Measurements from ENCODE around the gene NAALADL2.
"Not testable (repeated sequence)": the region's sequence is repeated elsewhere in the genome, so short reads cannot be mapped to it uniquely, and the experiment has no call there.

Gene NAALADL2

GRCh38 chr3:175340338-175341015 lies 481.3 kb downstream of the NAALADL2 start:
- Histone ChIP-seq H3K4me3 (ENCODE audit: low read depth, low read length) (no peak overlapping the region), H3K9ac (ENCODE audit: low read depth, low read length) (no peak overlapping the region), H3K4me1 (ENCODE audit: control insufficient read depth, insufficient read depth, low read length) (peaks cover 3% of the 10 kb centered on the region), H3K36me3 (ENCODE audit: control insufficient read depth, insufficient read depth, low read length) (no peaks in the 10 kb centered on the region), H3K9me3 (ENCODE audit: control insufficient read depth, insufficient read depth, low read length) (no peaks in the 10 kb centered on the region), H3K27me3 (ENCODE audit: control insufficient read depth, insufficient read depth, low read length) (no peaks in the 10 kb centered on the region)

DNA sequence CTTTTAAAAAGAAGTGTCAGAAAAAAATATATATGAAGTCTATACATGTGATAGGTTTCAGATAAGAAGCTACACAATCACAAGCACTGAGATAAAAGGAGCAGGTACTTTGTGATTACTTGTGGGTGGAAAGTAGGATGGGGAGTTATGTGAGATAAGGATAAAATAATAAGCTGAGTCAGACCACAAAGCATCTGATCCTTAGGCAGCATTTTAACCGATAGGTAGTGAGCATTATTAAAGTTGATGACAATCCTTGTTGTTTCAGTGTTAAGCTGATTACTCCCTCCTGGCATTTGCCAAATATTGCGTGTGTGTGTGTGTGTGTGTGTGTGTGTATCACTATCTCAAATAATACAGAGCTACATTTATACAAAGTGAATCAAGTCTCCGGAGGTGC lies 483.1 kb downstream of the NAALADL2 start:
- H3K27me3 ChIP-seq (ENCODE audit: control insufficient read depth, insufficient read depth, low read length), result no peaks in the 10 kb centered on the region
- peaks cover 3% of the 10 kb centered on the region for H3K4me1 ChIP-seq (ENCODE audit: control insufficient read depth, insufficient read depth, low read length)
- no peak overlapping the region for H3K4me3 ChIP-seq (ENCODE audit: low read depth, low read length)
- no peak overlapping the region for H3K9ac ChIP-seq (ENCODE audit: low read depth, low read length)
- H3K36me3 ChIP-seq (ENCODE audit: control insufficient read depth, insufficient read depth, low read length), result no peaks in the 10 kb centered on the region
- H3K9me3 ChIP-seq (ENCODE audit: control insufficient read depth, insufficient read depth, low read length), result no peaks in the 10 kb centered on the region

GRCh38 chr3:175343946-175344345 lies 484.8 kb downstream of the NAALADL2 start:
- H3K36me3 ChIP-seq (ENCODE audit: control insufficient read depth, insufficient read depth, low read length), result no peaks in the 10 kb centered on the region
- H3K4me3 ChIP-seq (ENCODE audit: low read depth, low read length), result no peak overlapping the region
- no peaks in the 10 kb centered on the region for H3K27me3 ChIP-seq (ENCODE audit: control insufficient read depth, insufficient read depth, low read length)
- H3K9me3 ChIP-seq (ENCODE audit: control insufficient read depth, insufficient read depth, low read length), result no peaks in the 10 kb centered on the region
- no peaks in the 10 kb centered on the region for H3K4me1 ChIP-seq (ENCODE audit: control insufficient read depth, insufficient read depth, low read length)
- H3K9ac ChIP-seq (ENCODE audit: low read depth, low read length), result no peak overlapping the region

DNA sequence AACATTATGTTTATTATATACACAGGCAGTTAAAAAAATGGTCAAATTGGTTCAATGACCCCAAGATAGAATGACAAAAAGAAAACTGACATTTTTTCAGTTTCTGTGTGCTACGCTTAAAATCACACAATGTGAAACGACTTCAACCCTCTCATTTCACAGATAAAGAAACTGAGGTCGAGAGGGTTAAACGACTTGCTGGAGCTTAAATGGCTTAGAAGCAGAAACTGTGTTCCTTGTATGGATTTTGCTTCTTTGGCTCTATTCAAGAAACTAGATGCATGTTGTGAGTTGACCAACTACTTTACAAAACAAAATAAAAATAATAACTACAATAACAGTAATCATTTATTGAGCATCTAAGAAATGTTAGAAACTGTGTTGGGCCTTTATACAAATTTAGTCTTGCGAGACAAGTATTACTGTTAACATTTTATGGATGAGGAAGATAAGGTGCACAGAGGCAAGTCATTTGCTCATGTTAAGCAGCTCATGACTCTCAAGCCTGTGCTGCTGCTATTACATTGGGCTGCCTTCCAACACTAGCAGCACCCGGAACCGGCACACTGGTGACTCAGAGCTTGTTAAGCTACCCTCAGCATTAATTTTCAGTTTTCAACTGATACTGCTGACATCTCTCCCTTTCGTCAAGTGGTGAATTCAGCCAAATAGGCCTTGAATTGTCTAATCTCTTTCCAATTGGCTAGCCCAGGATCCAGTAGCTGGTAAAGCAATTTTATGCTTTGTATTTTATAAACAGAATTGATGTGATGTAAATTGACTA lies 487.6 kb downstream of the NAALADL2 start:
- H3K4me3 ChIP-seq (ENCODE audit: low read depth, low read length), result no peak overlapping the region
- H3K9me3 ChIP-seq (ENCODE audit: control insufficient read depth, insufficient read depth, low read length), result no peaks in the 10 kb centered on the region
- no peaks in the 10 kb centered on the region for H3K36me3 ChIP-seq (ENCODE audit: control insufficient read depth, insufficient read depth, low read length)
- no peaks in the 10 kb centered on the region for H3K4me1 ChIP-seq (ENCODE audit: control insufficient read depth, insufficient read depth, low read length)
- no peak overlapping the region for H3K9ac ChIP-seq (ENCODE audit: low read depth, low read length)
- no peaks in the 10 kb centered on the region for H3K27me3 ChIP-seq (ENCODE audit: control insufficient read depth, insufficient read depth, low read length)

DNA sequence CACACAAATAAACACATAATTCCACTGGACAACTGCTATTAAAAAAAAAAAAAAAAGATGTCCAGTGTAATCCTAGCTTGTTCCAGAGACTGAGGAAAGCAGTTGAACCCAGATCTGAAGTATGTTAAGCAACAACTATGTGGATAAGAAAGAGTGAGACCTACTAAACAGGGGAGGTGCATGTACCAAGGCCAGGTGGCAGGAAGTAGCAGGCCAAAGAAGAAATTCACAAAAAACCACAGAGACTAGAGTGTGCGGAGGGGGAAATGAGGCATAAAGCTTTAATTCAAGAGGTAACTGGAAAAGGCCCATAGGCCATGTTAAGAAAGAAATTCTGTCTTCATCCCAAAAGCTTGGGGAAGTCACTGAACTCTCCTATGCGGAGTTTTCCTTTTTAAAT lies 490.0 kb downstream of the NAALADL2 start:
- Histone ChIP-seq H3K36me3 (ENCODE audit: control insufficient read depth, insufficient read depth, low read length) (no peaks in the 10 kb centered on the region), H3K9ac (ENCODE audit: low read depth, low read length) (no peak overlapping the region)

GRCh38 chr3:175355801-175356335 lies 496.7 kb downstream of the NAALADL2 start:
- Histone ChIP-seq H3K36me3 (ENCODE audit: control insufficient read depth, insufficient read depth, low read length) (no peaks in the 10 kb centered on the region), H3K9me3 (ENCODE audit: control insufficient read depth, insufficient read depth, low read length) (no peaks in the 10 kb centered on the region), H3K4me3 (ENCODE audit: low read depth, low read length) (no peak overlapping the region), H3K4me1 (ENCODE audit: control insufficient read depth, insufficient read depth, low read length) (no peaks in the 10 kb centered on the region), H3K27me3 (ENCODE audit: control insufficient read depth, insufficient read depth, low read length) (no peaks in the 10 kb centered on the region), H3K9ac (ENCODE audit: low read depth, low read length) (no peak overlapping the region)

More for the DNA sequence above, 490.0 kb downstream of the NAALADL2 start:
- no peak overlapping the region for H3K4me3 ChIP-seq (ENCODE audit: low read depth, low read length)
- H3K9me3 ChIP-seq (ENCODE audit: control insufficient read depth, insufficient read depth, low read length), result no peaks in the 10 kb centered on the region
- H3K4me1 ChIP-seq (ENCODE audit: control insufficient read depth, insufficient read depth, low read length), result no peaks in the 10 kb centered on the region
- H3K27me3 ChIP-seq (ENCODE audit: control insufficient read depth, insufficient read depth, low read length), result no peaks in the 10 kb centered on the region

DNA sequence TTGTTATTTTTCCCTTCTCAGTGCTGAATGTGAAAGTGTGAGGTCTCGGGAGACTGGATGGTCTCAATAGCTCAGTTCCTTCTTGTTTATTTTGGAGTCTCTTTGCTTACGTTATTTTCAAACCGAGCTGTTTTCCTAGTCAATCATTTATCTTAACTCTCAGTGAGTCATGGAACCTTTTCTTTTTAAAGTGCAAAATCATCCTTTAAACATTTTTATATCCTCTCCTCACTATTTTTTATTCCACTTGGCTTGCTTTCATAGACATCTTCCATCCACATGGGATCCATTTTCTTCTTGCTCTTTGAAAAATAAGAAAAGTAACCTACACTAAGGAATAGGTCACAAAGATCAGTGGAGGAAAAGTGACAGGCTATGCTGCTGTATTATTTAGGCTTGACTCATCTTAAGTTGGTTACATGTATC lies 497.8 kb downstream of the NAALADL2 start:
- Histone ChIP-seq H3K36me3 (ENCODE audit: control insufficient read depth, insufficient read depth, low read length) (no peaks in the 10 kb centered on the region), H3K4me3 (ENCODE audit: low read depth, low read length) (no peak overlapping the region), H3K9me3 (ENCODE audit: control insufficient read depth, insufficient read depth, low read length) (no peaks in the 10 kb centered on the region), H3K9ac (ENCODE audit: low read depth, low read length) (no peak overlapping the region), H3K27me3 (ENCODE audit: control insufficient read depth, insufficient read depth, low read length) (no peaks in the 10 kb centered on the region), H3K4me1 (ENCODE audit: control insufficient read depth, insufficient read depth, low read length) (no peaks in the 10 kb centered on the region)

DNA sequence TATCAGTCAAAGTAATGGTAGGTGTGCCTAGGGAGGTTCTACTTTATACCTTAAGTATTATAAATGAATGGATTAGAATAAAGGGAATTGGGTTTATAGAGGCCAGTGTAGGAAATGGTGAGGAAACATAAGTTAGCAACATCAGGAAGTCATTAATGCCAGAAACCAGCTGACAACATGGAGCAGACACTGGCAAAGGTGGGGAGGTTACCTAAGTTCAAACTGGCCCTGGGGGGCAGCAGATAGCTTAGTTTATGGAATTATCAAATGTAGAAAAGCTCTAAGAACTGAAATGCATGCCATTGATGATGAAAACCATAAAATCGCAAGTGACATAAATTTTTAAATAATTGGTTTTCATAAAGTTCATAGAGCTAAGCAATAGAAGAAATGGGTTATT lies 498.6 kb downstream of the NAALADL2 start:
- Histone ChIP-seq H3K9me3 (ENCODE audit: control insufficient read depth, insufficient read depth, low read length) (no peaks in the 10 kb centered on the region), H3K27me3 (ENCODE audit: control insufficient read depth, insufficient read depth, low read length) (no peaks in the 10 kb centered on the region), H3K36me3 (ENCODE audit: control insufficient read depth, insufficient read depth, low read length) (no peaks in the 10 kb centered on the region), H3K9ac (ENCODE audit: low read depth, low read length) (no peak overlapping the region), H3K4me3 (ENCODE audit: low read depth, low read length) (no peak overlapping the region), H3K4me1 (ENCODE audit: control insufficient read depth, insufficient read depth, low read length) (no peaks in the 10 kb centered on the region)

DNA sequence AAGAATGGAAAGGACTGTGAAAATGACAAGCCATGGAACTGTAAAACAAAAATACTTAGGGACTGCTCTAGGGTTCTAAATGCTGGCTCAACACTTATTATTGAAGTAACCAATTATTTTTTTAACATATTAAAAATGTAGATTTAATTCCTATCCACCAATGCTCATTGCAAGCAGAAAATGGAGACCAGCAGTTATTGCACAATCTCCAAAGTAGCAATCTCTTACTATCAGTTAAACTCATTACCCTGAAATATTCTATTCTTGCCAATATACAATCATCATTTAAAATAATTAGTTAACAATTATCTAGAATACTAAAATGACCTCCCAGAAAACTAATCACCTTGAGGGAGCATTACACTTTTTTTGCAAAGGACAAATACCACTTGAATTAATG lies 499.8 kb downstream of the NAALADL2 start:
- Histone ChIP-seq H3K4me1 (ENCODE audit: control insufficient read depth, insufficient read depth, low read length) (no peaks in the 10 kb centered on the region), H3K27me3 (ENCODE audit: control insufficient read depth, insufficient read depth, low read length) (no peaks in the 10 kb centered on the region), H3K4me3 (ENCODE audit: low read depth, low read length) (no peak overlapping the region), H3K9me3 (ENCODE audit: control insufficient read depth, insufficient read depth, low read length) (no peaks in the 10 kb centered on the region), H3K36me3 (ENCODE audit: control insufficient read depth, insufficient read depth, low read length) (no peaks in the 10 kb centered on the region), H3K9ac (ENCODE audit: low read depth, low read length) (no peak overlapping the region)

DNA sequence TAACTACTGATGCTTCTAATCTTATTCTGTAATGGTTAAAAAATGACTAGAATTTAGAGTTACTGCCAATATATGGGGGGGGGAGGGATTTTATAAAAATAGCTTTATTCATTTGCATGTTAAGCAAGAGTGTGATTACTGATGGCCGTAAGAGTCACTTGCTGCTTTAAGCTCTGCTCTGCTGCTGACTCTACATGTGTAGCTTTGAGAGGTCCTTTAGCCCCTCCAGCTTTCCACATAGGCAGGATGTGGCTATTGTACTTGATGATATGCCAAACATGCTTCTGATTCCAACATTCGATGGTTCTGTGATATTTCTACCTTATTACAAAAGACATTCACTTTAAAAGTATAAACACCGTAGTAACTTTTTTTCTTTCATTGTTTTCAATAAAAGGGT lies 511.3 kb downstream of the NAALADL2 start:
- not testable (repeated sequence) for H3K27me3 ChIP-seq (ENCODE audit: control insufficient read depth, insufficient read depth, low read length); H3K9ac ChIP-seq (ENCODE audit: low read depth, low read length); H3K4me1 ChIP-seq (ENCODE audit: control insufficient read depth, insufficient read depth, low read length); H3K9me3 ChIP-seq (ENCODE audit: control insufficient read depth, insufficient read depth, low read length); H3K4me3 ChIP-seq (ENCODE audit: low read depth, low read length); H3K36me3 ChIP-seq (ENCODE audit: control insufficient read depth, insufficient read depth, low read length)

GRCh38 chr3:175371187-175371586 lies 512.1 kb downstream of the NAALADL2 start:
- H3K4me3 ChIP-seq (ENCODE audit: low read depth, low read length); H3K27me3 ChIP-seq (ENCODE audit: control insufficient read depth, insufficient read depth, low read length); H3K9ac ChIP-seq (ENCODE audit: low read depth, low read length); H3K9me3 ChIP-seq (ENCODE audit: control insufficient read depth, insufficient read depth, low read length); H3K36me3 ChIP-seq (ENCODE audit: control insufficient read depth, insufficient read depth, low read length); H3K4me1 ChIP-seq (ENCODE audit: control insufficient read depth, insufficient read depth, low read length): not testable (repeated sequence)

DNA sequence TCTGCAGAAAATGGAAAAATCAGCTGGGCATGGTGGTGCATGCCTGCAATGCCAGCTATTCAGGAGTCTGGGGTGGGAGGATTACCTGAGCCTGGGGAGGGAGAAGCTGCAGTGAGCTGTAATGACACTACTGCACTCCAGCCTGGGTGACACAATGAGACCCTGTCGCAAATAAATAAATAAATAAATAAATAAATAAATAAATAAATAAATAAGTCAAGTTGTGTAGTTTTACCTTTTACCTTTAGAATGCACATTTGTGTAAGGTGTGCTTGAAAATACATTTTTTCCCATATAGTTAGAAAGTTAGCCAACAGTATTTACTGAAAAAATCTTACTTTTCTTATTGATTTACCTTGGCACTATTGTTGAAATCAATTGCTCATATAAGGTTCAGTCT lies 515.6 kb downstream of the NAALADL2 start:
- H3K4me3 ChIP-seq (ENCODE audit: low read depth, low read length), result no peak overlapping the region
- no peaks in the 10 kb centered on the region for H3K36me3 ChIP-seq (ENCODE audit: control insufficient read depth, insufficient read depth, low read length)
- H3K9ac ChIP-seq (ENCODE audit: low read depth, low read length), result no peak overlapping the region
- H3K27me3 ChIP-seq (ENCODE audit: control insufficient read depth, insufficient read depth, low read length), result no peaks in the 10 kb centered on the region
- no peaks in the 10 kb centered on the region for H3K9me3 ChIP-seq (ENCODE audit: control insufficient read depth, insufficient read depth, low read length)
- H3K4me1 ChIP-seq (ENCODE audit: control insufficient read depth, insufficient read depth, low read length), result no peaks in the 10 kb centered on the region

Measured in iPS-15b (cell line).